ENCODE results near the gene ST8SIA4.

DNA sequence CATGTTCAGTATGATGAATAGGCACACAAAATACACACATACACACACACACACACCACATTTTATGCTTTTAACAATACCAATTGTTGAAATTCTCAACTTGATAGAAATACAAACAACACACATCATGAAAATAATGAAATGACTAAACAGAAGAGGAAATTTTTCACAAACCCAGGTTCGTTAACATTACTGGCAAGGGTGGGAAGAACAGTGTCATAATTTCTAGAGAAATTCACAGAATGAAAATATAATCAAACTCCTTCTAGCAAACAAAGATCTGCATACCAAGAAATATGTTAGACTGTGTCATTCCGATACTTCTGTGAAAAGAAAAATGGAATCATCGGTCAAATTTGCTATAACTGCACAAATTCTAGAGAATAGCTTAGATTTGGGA, 41.9 kb downstream of the ST8SIA4 start:
- TF ChIP-seq, protein P1, sequence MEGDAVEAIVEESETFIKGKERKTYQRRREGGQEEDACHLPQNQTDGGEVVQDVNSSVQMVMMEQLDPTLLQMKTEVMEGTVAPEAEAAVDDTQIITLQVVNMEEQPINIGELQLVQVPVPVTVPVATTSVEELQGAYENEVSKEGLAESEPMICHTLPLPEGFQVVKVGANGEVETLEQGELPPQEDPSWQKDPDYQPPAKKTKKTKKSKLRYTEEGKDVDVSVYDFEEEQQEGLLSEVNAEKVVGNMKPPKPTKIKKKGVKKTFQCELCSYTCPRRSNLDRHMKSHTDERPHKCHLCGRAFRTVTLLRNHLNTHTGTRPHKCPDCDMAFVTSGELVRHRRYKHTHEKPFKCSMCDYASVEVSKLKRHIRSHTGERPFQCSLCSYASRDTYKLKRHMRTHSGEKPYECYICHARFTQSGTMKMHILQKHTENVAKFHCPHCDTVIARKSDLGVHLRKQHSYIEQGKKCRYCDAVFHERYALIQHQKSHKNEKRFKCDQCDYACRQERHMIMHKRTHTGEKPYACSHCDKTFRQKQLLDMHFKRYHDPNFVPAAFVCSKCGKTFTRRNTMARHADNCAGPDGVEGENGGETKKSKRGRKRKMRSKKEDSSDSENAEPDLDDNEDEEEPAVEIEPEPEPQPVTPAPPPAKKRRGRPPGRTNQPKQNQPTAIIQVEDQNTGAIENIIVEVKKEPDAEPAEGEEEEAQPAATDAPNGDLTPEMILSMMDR (IDR thresholded peaks at IDR 0.05), result no peak
- no peak for TF ChIP-seq POLR2AphosphoS5 (IDR thresholded peaks at IDR 0.05)
